Lung (tissue), 12 donors: ENCODE results near the gene DAB1. TPM values are rescaled to one million over a fixed set of nuclear protein-coding genes. Genes with fewer than 3 reads are reported as not detected.

Source experiments
- ATAC-seq: fragments of 200-7000 bp; cut with Tn5 transposase; one replicate; pipeline ENCODE4 v1.9.1; 2020; ENCODE audit warnings: moderate number of reproducible peaks; ENCODE audit not compliant: insufficient read depth, low FRiP score
- DNase-seq, 3 donors: peaks; one replicate each; pipeline ENCODE4 v3.0.0-alpha.2; 2013 to 2017
- H3K27ac ChIP-seq, 2 donors: one replicate each; pipeline ENCODE4 v1.5.1; 2013; ENCODE audit warnings: mild to moderate bottlenecking in 2 of 2, moderate library complexity in 2 of 2, control low read depth in 1 of 2, inconsistent platforms in 1 of 2, low read depth in 1 of 2, low read length in 1 of 2
- H3K27me3 ChIP-seq, 3 donors: one replicate each; pipeline ENCODE4 v1.5.1; 2013; ENCODE audit warnings: low read length in 2 of 3; ENCODE audit not compliant: control insufficient read depth in 3 of 3, insufficient read depth in 3 of 3
- H3K36me3 ChIP-seq, 4 donors: one replicate each; pipeline ENCODE4 v1.5.1; 2013; ENCODE audit warnings: low read length in 4 of 4, mild to moderate bottlenecking in 1 of 4, moderate library complexity in 1 of 4; ENCODE audit not compliant: control insufficient read depth in 4 of 4, insufficient read depth in 4 of 4
- H3K4me1 ChIP-seq, 5 donors: one replicate each; pipeline ENCODE4 v1.5.1; 2013; ENCODE audit warnings: low read length in 5 of 5, mild to moderate bottlenecking in 2 of 5, moderate library complexity in 1 of 5; ENCODE audit not compliant: control insufficient read depth in 5 of 5, insufficient read depth in 5 of 5
- H3K4me3 ChIP-seq: one replicate; pipeline ENCODE4 v1.5.1; 2013; ENCODE audit warnings: mild to moderate bottlenecking, control low read depth, moderate library complexity
- H3K9ac ChIP-seq, 2 donors: one replicate each; pipeline ENCODE4 v1.5.1; 2013; ENCODE audit warnings: low read length in 2 of 2, control low read depth in 1 of 2; ENCODE audit not compliant: insufficient read depth in 1 of 2
- H3K9me3 ChIP-seq, 4 donors: one replicate each; pipeline ENCODE4 v1.5.1; 2013; ENCODE audit warnings: low read length in 3 of 4, mild to moderate bottlenecking in 1 of 4, moderate library complexity in 1 of 4; ENCODE audit not compliant: control insufficient read depth in 4 of 4, insufficient read depth in 3 of 4
- WGBS, 2 donors: extraction: QIAGEN DNeasy Blood & Tissue Kit; methylation state at CpG; one replicate each; pipeline ENCODE4 v1.1.7; 2013; 5-methylcytosine and 5-hydroxymethylcytosine counted together
- polyA plus RNA-seq, 2 donors: library from polyadenylated mRNA; stranded (reverse); fragments of 200-250 nt; gene quantifications; one replicate each; pipeline ENCODE4 v1.2.1, GENCODE V29; 2013
- total RNA-seq, 2 donors: library from RNA; depleted of rRNA in 1 of 2; stranded (reverse); fragments of >200 nt in 1 of 2; gene quantifications; one replicate each; pipeline ENCODE4 v1.2.1, GENCODE V29; 2014 to 2021
- TF ChIP-seq, protein P1 (sequence below): IDR thresholded peaks from 2 replicates; pipeline ENCODE4 v1.5.1; 2012; ENCODE audit warnings: mild to moderate bottlenecking; ENCODE audit errors: control extremely low read depth, extremely low read depth
- donor health status: control.
- donor health status: control.
- donor health status: Bipolar disorder and iron deficiency.
- donor health status: healthy.
- donor health status: DM: yes; HTN: yes; CAD: no.

The DAB1 gene
- total and polyA plus RNA-seq, 4 donors = 0.06 to 0.77 (median 0.10) TPM

DNA sequence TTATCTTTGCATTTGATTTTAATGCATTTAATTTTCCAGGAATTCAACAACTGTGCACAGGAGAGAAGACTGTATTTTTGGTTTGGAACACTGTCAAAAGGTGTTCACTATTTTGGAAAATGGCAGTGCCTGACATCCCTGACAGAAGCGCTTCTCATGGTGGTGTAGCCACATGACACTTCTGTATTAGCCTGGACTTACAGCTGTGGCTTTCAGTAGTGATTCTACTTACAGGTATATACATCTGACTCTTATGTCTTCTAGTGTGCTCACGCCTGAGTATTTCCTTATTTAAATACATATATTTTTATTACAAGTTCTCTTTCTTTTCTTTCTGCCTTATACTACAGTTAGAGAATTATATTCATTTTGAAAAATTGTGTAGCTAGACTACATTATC is 405.7 kb downstream of the DAB1 start:
- no peak for ATAC-seq

DNA sequence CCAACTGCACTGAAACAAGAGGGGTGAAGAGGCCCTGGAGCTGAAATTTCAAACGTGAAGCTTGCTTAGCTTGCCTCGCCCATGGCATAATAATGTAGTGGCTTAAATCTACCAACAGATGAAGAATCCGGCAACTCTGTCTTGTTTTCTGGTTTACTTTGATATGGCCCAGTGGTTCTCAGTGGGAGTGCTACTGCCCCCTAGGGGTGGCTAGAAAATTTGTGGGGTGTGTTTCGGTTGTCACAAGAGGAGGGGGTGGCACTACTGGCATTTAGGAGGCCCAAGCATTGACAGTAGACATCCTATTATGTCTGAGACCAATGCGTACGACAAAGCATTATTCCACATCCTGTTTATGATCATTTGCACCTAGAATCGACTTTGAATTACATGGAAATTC is 406.1 kb downstream of the DAB1 start:
- no peak for ATAC-seq
- DNase-seq = no peak
- no peak overlapping the region for H3K27ac ChIP-seq
- TF ChIP-seq, protein P1, sequence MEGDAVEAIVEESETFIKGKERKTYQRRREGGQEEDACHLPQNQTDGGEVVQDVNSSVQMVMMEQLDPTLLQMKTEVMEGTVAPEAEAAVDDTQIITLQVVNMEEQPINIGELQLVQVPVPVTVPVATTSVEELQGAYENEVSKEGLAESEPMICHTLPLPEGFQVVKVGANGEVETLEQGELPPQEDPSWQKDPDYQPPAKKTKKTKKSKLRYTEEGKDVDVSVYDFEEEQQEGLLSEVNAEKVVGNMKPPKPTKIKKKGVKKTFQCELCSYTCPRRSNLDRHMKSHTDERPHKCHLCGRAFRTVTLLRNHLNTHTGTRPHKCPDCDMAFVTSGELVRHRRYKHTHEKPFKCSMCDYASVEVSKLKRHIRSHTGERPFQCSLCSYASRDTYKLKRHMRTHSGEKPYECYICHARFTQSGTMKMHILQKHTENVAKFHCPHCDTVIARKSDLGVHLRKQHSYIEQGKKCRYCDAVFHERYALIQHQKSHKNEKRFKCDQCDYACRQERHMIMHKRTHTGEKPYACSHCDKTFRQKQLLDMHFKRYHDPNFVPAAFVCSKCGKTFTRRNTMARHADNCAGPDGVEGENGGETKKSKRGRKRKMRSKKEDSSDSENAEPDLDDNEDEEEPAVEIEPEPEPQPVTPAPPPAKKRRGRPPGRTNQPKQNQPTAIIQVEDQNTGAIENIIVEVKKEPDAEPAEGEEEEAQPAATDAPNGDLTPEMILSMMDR = no peak
- H3K27me3 ChIP-seq = no peaks in the 10 kb centered on the region
- H3K9ac ChIP-seq = no peak overlapping the region
- H3K36me3 ChIP-seq = no peaks in the 10 kb centered on the region
- WGBS, 2 donors = 73 to 78% methylated on average over 7 of the region's 7 CpGs
- no peaks in the 10 kb centered on the region for H3K4me1 ChIP-seq
- peaks cover 0 to 4% (median 0%) of the 10 kb centered on the region in 4 donors for H3K9me3 ChIP-seq
- H3K4me3 ChIP-seq = no peak overlapping the region

More for the DNA sequence above, 405.7 kb downstream of the DAB1 start:
- H3K27ac ChIP-seq = no peak overlapping the region
- WGBS, 2 donors = 92 to 93% methylated on average over 2 of the region's 2 CpGs
- H3K27me3 ChIP-seq = no peaks in the 10 kb centered on the region
- no peaks in the 10 kb centered on the region for H3K36me3 ChIP-seq
- DNase-seq = no peak
- peaks cover 0 to 4% (median 0%) of the 10 kb centered on the region in 4 donors for H3K9me3 ChIP-seq
- no peak overlapping the region for H3K9ac ChIP-seq
- TF ChIP-seq, protein P1 = no peak
- no peak overlapping the region for H3K4me3 ChIP-seq
- H3K4me1 ChIP-seq = no peaks in the 10 kb centered on the region

DNA sequence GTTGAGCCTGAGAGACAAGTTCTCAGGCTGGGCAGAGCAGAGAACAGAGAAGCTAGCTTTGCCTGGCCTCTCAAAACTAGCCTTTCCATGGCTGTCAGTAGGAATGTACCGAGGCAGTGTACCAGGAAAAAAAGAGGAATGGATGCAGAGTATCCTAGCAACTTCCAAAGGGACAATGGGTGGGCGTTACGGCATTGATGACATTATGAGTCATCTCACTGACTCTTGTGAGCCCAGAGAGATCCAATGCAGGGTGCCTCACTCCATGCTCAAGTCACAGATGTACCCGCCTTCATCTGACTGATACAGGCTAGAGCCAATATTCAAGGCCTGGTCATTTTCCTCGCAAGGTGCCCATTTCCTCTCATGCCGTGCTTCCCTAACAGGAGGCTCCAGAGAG is 406.7 kb downstream of the DAB1 start:
- TF ChIP-seq, protein P1 = no peak
- WGBS, 2 donors = 89 to 90% methylated on average over 6 of the region's 6 CpGs
- ATAC-seq = no peak

DNA sequence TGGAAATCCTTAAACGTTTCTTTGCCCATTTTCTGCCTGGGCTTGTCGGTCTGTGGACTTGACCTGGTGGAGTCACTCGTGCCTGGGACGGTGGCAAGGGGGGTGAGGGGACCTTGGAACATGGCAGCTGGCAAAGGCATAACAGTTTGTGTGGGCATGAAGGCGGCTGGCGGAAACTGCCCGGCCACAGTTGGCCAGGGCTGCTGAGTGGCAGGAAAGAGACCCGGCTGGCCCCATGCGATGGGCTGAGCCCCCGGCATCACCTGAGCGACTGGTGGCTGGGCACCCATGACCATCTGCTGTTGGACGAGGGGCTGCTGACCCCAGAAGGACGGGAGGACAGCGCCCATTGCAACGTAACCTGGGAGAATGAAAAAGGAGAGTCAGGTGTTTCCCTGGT is 408.8 kb downstream of the DAB1 start:
- no peak overlapping the region for H3K27ac ChIP-seq
- no peaks in the 10 kb centered on the region for H3K36me3 ChIP-seq
- no peak for DNase-seq
- peaks cover 0 to 4% (median 0%) of the 10 kb centered on the region in 4 donors for H3K9me3 ChIP-seq
- H3K27me3 ChIP-seq = no peaks in the 10 kb centered on the region
- H3K4me1 ChIP-seq = no peaks in the 10 kb centered on the region
- TF ChIP-seq, protein P1 = no peak
- H3K4me3 ChIP-seq = no peak overlapping the region
- no peak for ATAC-seq
- H3K9ac ChIP-seq = no peak overlapping the region
- 92 to 94% methylated on average over 15 of the region's 15 CpGs for WGBS, 2 donors

More for the DNA sequence above, 406.7 kb downstream of the DAB1 start:
- H3K27me3 ChIP-seq = no peaks in the 10 kb centered on the region
- no peak overlapping the region for H3K4me3 ChIP-seq
- peaks cover 0 to 4% (median 0%) of the 10 kb centered on the region in 4 donors for H3K9me3 ChIP-seq
- H3K9ac ChIP-seq = no peak overlapping the region
- H3K36me3 ChIP-seq = no peaks in the 10 kb centered on the region
- no peak overlapping the region for H3K27ac ChIP-seq
- H3K4me1 ChIP-seq = no peaks in the 10 kb centered on the region
- no peak for DNase-seq
